Nucleus accumbens (tissue), 56 donors: ENCODE data around the gene FHOD1.

Experiments
- DNase-seq, 56 donors: peaks; one replicate each; lab custom pipeline; 2025; lab: John Stamatoyannopoulos, UW

Gene FHOD1

DNA sequence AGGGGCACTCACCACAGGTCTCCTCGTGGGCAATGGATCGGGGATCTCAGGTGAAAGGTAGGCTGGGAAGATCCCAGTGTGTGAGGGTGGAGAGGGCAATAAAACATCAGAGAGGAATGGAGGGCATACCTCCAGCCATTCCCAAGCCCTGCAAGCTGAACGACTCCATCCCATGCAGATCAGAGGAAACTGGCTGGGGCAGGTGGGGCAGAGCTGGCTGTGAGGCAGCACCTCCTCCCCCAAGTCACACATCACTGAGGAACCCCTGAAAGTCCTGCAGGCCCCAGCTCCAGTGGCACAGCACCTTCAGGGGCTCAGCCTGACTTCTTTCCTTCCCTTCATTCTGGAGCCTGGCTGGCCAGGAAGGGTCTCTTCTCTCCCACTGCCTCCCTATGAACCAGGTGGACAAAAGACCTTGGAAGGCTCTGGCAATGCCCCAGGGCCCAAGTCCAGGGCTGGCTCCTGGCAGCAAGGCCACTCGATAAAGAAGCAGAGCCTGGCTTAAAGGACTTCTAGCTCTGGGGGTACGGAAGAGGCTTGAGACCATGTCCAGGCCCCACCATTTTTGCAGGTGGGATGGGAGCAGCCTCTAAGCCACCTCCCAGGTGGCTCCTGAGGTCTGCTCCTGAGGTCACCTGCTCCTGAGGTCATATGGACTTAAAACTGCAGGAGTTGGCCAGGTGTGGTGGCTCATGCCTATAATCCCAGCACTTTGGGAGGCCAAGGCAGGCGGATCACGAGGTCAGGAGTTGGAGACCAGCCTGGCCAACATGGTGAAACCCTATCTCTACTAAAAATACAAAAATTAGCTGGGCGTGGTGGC is 33.9 kb downstream of the FHOD1 start:
- no peak for DNase-seq

DNA sequence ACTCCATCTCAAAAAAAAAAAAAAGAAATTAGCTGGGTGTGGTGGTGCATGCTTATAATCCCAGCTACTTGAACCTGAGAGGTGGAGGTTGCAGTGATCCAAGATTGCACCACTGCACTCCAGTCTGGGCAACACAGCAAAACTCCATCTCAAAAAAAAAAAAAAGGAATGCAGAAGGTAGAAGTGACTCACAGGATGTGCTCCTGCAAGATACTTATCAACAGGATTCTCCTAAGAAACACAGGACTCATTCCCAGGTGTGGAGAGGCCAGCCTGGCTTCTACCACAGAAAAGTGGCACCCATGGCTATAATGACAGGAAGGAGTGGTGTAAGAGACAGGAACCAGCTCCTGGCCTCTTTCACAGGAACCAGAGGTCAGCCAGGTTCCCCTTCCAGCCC is 34.5 kb downstream of the FHOD1 start:
- no peak for DNase-seq

DNA sequence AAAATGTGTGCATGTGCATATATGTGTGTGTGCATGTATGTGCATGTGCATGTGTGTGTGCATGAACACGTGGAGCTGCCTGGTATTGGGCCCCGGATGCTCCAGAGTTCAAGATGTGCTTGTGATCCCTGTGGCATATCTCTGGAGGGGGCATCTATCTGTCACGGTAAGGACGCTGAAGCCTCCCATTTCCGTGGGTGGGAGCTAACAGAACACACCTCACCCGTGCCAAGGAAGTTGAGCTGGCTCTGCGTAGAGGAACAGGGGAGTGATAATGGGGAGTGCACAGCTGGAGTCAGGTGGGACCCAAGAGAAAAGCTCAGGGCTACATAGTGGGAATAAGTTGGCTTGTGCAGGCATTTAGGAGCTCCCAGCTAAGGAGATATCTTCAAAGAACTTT is 35.6 kb downstream of the FHOD1 start:
- peak in 10 of 56 donors; percentile 10 to 45 (median 26) for DNase-seq

DNA sequence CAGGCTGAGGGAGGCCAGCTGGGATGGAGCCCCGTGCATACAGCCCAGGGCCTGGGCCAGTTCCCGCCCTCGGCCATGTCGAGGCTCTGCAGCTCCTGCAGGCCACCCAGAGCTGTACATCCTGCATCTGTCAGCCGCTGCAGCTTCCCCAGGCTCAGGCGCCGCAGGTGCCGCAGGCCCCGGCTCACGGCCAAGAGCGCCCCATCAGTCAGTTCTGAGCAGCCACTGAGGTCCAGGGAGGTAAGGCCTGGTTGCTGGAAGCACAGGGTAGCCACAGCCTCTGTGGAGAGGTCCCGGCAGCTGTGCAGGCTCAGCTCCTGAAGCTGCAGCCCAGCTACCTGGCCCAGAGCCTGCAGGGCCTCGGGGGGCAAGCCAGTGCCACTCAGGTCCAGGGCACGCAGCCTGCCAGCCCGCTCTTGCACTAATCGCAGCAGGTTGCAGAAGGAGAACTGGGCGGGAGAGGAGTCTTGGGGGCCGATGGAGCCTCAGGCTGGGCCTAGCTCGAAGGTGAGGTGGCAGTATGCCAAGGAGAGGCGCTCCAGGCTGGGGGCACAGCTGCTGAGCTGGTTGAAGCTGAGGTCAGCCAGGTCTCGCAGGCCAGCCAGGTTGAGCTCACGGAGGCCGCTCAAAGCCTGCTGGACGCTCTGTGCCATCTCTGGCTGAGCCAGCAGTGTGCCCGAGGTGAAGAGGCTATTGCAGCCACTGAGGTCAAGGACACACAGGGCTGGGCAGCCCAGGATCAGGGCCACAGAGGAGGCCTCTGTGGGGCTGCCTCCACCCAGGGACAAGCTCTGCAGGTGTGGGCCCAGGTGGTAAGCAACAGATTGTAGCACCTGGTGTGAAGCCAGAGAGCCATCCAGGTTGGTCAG is 37.0 kb downstream of the FHOD1 start:
- no peak for DNase-seq

DNA sequence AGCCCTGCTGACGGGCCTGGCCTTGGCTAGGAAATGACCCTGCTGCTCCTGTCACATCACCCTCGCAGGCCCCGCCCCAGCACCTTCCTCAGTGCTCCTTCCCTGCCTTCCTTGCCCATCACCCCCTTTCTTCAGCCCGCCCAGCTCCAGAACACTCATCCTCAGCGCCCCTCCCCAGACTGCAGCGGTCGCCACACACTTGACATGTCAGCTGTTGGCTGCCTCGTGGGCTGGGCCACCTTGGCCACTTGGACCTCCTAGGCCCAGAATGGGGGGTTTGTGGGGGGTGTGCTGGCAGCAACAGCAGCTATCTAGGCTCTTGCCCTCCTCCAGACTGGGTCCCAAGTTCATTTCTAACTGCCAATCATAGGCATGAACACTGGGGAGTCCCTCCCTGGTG is 37.7 kb downstream of the FHOD1 start:
- no peak for DNase-seq

DNA sequence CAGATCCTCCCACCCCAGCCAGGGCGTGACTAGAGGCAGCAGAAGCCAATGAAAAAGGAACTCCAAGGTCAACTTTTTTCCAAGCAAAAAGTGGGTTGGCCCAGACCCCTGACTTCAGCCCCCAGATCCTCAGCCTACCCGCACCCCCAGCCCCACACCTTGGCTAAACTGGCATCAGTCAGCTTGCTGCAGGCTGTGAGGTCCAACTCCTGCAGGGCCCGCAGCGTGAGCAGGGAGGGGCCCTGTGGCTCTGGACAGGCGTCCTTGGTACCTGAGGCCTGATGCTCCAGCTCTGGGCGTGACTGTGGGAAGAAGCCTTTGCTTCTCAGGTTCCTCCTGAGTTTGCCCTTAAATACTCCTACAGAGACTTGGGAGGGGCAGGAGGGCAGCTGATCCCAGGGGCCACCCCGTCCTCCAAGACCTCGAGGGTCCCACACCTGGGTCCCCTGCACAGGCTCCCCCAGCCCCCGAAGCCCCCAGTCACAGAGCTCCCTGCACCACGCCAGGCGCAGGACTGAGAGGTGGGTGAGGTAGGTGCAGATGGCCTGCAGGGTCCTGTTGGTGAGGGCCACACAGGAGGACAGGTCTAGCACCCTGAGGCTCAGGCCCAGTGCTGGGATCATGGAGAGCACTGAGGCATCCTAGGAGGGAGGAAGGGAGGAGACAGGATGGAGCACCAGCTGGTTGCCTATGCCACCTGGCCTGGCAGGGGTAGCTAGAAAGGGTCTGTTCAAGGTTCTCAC is 39.0 kb downstream of the FHOD1 start:
- no peak for DNase-seq

DNA sequence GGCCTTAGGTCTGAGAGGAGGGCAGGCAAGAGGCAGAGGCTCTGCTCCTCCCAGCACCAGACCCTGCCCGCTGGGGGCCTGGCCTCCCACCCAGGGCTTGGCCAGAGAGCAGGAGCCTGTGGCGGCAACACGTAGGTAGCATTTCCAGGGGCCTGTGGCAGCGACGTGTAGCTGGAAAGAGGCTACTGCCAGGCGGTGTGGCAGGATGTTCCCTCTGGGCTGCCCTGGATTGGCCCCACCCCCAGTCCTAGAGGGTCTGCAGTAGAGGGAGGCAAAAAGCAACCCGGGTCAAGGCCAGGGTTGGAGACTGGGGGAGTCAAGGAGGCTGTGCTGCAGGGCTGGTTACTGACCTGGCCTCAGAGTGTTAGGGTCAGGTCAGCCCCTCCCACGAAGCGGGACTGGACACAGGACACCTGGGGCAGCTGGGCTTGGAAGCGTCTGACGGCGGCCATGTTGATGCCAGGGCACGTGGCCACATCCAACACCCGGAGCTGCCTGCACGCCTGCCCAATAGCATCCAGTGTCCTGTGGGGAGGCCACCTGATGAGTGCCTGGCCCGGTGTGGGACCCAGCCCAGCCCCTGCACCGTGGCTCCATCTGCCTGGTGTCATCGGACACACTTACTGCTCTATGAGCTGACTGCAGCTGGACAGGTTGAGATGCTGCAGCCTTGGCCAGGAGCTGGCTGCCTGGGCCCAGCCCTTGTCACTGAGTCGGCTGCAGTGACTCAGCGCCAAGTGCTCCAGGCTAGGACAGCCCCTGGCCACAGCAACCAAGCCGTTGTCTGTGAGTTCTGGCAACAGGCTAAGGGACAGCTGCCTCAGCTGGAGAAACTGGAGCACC is 39.8 kb downstream of the FHOD1 start:
- no peak for DNase-seq

DNA sequence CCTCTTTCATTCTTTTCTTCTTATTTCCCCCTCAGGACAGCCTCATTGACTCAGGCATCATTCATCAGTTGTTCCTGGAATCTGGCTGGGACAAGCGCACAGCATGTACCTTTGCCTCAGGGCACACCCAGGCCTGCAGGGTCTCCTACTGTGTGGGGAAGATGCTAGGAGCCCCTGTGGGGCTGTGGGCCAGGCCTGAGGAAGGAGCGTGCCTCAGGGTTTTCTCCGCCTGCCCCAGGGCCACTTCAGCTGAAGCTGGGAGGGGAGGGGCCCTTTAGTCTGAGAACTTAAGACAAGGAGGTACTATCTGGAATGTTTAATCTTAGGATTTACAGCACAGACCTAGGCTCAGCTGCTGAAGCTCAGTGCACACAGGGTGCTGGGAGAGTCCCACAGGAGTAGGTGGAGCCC is 40.4 kb downstream of the FHOD1 start:
- no peak for DNase-seq

DNA sequence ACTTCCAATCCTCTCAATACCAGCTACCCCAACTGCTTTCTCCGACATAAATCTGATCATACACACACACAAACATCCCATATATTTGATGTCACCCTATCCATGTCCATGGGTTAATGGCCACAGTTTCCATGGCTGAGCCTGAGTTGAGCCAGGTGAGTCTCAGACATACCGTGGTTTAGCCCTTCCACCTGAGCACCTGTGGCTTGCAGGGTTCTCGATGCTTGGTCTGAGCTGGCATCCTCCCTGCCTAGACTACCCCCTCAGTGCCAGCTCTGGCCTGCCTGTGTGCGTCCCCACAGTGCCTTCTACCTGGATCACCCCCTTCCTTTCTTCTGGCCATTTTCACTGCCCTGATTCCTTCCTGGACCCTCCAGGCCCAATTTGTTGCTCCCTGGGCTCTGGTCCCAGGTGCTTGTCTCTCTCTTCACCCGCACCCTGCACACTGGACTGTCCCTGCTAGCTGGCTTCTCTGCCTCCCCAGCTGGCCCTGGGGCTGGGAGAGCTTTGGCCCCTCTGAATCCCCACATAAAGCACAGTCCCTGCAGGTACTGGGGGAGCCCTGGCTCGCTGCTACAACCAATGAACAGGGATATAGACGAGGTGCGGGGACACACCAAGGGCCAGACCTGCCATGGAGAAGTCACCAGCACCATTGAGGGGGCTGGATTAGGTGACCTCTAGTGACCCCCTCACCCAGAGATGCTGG is 41.0 kb downstream of the FHOD1 start:
- no peak for DNase-seq

DNA sequence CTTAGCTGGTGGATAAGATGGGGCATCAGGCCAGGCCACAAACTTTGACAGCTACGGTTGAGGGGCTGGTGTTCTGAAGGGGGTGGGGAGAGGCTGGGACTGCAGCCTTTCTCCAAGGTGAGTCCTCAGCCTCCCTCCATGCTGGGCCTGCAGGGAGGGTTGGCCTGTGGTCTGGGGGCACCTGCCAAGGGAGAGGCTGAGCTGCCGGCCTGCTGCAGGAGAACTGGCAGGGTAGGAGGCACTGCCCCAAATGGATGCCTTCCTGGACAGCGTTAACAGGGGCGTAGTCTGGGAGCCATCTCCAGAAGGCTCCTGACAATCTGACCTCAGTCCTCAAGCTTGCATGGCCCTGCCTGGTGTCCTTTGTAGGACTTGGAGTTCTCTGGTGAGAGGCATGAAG is 43.2 kb downstream of the FHOD1 start:
- no peak for DNase-seq

DNA sequence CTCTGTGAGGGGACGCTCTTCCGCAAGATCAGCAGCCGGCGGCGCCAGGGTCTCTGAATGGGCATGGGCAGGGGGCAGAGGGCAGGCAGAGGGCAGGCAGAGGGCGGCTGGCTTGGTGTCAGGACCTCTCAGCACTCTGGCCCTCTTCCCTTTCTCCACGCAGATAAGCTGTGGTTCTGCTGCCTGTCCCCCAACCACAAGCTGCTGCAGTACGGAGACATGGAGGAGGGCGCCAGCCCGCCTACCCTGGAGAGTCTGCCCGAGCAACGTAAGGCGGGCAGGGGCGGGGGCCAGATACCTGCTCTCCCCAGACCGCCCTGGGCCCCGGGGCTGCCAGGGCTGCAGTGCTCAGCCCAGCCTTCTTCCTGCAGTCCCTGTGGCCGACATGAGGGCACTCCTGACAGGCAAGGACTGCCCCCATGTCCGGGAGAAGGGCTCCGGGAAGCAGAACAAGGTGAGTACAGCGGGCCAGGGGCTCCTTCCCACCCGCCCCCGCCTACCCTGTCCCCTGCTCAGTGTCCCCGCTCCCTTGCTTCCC is 44.3 kb downstream of the FHOD1 start:
- no peak for DNase-seq

DNA sequence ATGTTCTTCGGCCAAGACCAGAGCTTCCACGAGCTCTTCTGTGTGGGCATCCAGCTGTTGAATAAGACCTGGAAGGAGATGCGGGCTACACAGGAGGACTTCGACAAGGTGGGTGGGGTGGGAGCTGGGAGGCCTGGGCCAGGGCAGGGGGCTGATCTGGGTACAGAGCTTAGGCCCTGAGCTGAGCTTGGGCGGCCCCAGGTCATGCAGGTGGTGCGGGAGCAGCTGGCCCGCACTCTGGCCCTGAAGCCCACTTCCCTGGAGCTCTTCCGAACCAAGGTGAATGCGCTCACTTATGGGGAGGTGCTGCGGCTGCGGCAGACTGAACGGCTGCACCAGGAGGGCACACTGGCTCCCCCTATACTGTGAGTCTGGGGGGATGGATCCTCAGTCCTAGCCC is 44.9 kb downstream of the FHOD1 start:
- no peak for DNase-seq

DNA sequence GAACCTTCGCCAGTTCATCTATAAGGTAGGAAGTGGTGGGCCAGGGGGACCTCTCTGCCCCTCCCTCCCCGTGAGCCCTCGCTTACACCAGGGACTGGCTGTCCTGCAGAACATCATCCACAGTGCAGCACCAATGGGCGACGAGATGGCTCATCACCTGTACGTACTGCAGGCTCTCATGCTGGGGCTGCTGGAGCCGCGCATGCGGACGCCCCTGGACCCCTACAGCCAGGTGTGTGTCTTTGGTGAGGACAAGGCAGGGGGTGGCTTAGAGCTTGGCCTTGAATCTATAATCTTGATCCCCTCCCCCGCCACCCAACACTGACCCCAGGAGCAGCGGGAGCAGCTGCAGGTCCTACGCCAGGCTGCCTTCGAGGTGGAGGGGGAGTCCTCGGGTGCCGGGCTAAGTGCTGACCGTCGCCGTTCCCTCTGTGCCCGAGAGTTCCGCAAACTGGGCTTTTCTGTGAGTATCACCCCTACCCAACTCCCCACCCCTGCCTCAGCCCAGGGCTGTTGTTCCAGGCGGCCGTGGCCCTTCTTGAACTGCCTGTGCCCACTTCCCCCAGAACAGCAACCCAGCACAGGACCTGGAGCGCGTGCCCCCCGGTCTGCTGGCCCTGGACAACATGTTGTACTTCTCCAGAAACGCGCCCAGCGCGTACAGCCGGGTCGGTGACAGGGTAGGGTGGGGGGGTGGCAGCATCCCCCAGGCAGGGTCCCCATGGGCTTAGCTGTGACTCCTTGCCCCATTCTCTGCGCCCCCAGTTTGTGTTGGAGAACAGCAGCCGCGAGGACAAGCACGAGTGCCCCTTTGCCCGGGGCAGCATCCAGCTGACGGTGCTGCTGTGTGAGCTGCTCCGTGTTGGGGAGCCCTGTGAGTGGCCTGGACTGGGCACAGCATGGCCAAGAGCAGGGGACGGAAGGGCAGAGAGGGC is 45.6 kb downstream of the FHOD1 start:
- no peak for DNase-seq

DNA sequence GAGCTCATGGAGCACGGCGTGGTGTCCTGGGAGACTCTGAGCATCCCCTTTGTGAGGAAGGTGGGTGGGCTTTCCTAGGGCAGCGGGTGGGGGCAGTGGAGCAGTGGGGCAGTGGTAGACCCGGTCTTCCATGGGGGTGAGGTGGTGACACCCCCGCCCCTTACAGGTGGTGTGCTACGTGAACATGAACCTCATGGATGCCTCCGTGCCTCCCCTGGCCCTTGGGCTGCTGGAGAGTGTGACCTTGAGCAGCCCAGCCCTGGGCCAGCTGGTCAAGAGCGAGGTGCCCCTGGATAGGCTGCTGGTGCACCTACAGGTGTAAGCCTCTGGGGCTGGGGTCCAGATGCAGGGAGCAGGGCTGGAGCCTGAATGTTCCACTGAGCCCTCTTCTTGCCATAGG is 46.8 kb downstream of the FHOD1 start:
- DNase-seq, result no peak

DNA sequence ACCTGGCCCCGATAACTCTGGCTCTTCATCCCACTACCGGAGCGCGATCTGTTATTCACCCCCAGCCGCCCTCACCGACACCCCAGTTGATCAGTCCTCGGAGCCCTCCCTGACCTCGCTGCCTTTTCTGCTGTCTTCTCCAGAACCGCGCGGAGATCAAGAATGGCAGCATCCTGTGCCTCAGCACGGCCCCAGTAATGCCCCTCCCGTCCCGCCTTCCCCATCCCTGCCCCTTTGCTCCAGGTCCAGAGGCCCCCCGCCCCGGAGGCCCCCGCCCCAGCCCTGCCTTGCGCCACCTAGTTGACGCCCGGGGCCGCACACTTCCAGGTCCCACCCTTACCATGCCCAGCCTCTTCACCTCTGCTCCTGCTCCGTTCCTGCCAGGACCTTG is 47.5 kb downstream of the FHOD1 start:
- DNase-seq, result no peak

DNA sequence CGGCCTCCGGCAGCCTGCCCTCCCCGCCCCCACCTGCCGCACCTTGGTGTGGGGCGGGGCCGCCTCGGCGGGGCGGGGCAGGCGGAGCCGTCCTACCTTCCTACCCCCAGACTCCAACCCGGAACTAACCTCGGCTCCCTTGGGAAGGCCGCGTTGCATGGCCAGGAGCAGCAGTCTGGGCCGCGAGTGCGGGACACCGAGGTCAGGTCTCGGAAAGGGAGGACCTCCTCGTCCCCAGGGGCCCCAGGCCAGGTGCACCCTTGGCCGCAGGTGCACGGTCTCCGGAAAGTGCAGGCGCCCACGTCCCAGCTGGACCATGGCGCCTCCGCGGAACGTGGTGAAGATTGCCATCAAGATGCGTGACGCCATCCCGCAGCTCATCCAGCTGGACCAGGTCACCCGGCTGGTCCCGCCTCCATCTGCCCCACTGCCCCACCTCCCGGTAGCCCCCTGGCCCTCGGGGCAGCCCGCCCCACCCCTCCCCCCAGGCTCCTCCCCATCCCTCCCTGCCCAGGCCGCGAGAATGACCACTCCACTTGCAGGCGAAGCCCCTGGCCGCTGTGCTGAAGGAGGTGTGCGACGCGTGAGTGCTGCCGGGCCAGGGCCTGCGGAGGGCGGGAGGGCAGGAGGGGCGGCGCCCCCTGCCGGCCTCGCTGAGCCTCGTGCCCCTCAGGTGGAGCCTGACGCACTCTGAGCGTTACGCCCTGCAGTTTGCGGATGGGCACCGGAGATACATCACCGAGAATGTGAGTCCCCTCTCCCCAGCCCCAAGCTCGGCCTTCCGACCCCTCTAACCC is 48.1 kb downstream of the FHOD1 start, which contains the start of gene ELMO3:
Gene ELMO3 (plus strand): TSS at position 121 of the 797 bp plus-strand sequence. CDS start 196 bp downstream, at position 317.
- DNase-seq, result no peak

DNA sequence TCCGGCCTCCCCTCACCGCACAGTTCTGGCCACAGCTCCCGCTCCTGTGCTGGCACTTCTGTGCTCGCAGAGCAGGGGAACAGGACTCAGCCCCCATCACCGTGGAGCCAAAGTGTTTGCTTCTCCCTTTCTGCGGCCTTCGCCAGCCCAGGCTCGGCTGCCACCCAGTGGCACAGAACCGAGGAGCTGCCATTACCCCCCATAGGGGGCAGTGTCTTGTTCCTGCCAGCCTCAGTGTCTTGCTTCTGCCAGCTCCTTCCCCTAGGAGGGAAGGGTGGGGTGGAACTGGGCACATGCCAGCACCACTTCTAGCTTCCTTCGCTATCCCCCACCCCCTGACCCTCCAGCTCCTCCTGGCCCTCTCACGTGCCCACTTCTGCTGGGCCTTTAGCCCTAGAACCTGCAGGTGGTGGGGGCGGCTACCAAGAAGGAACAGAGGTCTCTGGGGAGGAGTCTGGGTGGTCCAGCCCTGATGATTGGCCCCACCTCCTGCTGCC is 49.0 kb downstream of the FHOD1 start:
- DNase-seq, result peak in 38 of 56 donors; percentile 11 to 68 (median 36)
